K562 (cell line): ENCODE data around the gene OR10G3. TPM values are rescaled to one million over a fixed set of nuclear protein-coding genes. Genes with fewer than 3 reads are reported as not detected.
A peak's percentile ranks its signal among the peaks of the same experiment; 100 is the strongest.

Source experiments
- ATAC-seq: fragments of 200-7000 bp; cut with Tn5 transposase; 3 replicates; pipeline ENCODE4 v1.9.1; 2020; ENCODE audit warnings: moderate library complexity
- BruUV-seq: library from RNA; stranded (reverse); fragments of 400-500 nt; replicated peaks from 2 replicates; lab custom pipeline; 2021; lab: Mats Ljungman, UMichigan
- CTCF ChIA-PET: fragments of 300-600 bp; formaldehyde crosslinking; extraction: SDS; loops from one replicate; lab custom pipeline; 2021; ENCODE audit warnings: low intra/inter-chr PET ratio; lab: Yijun Ruan, JAX
- POLR2A ChIA-PET: fragments of 300-600, 350-650 bp; sonication (Branson Sonifier 250); formaldehyde crosslinking; extraction: SDS; loops from one replicate; lab custom pipeline; 2021; ENCODE audit warnings: antibody characterized with exemption, inconsistent platforms; lab: Yijun Ruan, JAX
- DNase-seq, 4 experiments: peaks; one replicate each; pipeline versions ENCODE4 v3.0.0 to v3.0.0-alpha.2; 2011 to 2018; ENCODE audit warnings: low spot score in 3 of 4, mixed read lengths in 3 of 4; ENCODE audit errors: extremely low read depth in 1 of 4
- FAIRE-seq: peaks from 2 replicates; lab custom pipeline; 2011; peaks lifted over from hg19 to GRCh38; lab: Jason Lieb, UNC
- H2AFZ ChIP-seq: 2 replicates; pipeline ENCODE4 v1.6.0; 2011; ENCODE audit warnings: low read depth, low read length, control low read depth, inconsistent platforms
- H3K27ac ChIP-seq: fragments of 200-600 bp; 3 replicates; pipeline ENCODE4 v1.8.0; 2011; ENCODE audit warnings: low read depth, mild to moderate bottlenecking, control low read depth, inconsistent platforms, low read length, moderate library complexity, mixed read lengths; ENCODE audit errors: extremely low read depth
- H3K27me3 ChIP-seq, 2 experiments: fragments of 300-600 bp in 1 of 2; 2 replicates in 1 of 2; 3 replicates in 1 of 2; pipeline versions ENCODE4 v1.6.0 to v1.8.0; 2011; ENCODE audit warnings: inconsistent platforms in 2 of 2, low read length in 2 of 2, mild to moderate bottlenecking in 1 of 2, mixed read lengths in 1 of 2, moderate library complexity in 1 of 2; ENCODE audit not compliant: control insufficient read depth in 2 of 2, insufficient read depth in 2 of 2
- H3K36me3 ChIP-seq: fragments of 300-600 bp; 3 replicates; pipeline ENCODE4 v1.8.0; 2011; ENCODE audit warnings: mild to moderate bottlenecking, low read length, inconsistent platforms; ENCODE audit not compliant: control insufficient read depth, insufficient read depth
- H3K4me1 ChIP-seq, 2 experiments: fragments of 200-600 bp in 1 of 2; replicated peaks in 1 of 2; 2 replicates in 1 of 2; 3 replicates in 1 of 2; pipeline versions ENCODE4 v1.5.1 to v1.8.0; 2011; ENCODE audit warnings: inconsistent platforms in 2 of 2, low read length in 2 of 2, mild to moderate bottlenecking in 1 of 2, mixed read lengths in 1 of 2, moderate library complexity in 1 of 2; ENCODE audit not compliant: control insufficient read depth in 2 of 2, insufficient read depth in 2 of 2
- H3K4me2 ChIP-seq: 2 replicates; pipeline ENCODE4 v1.6.1; 2011; ENCODE audit warnings: low read length, control low read depth, inconsistent platforms, mixed read lengths; ENCODE audit not compliant: insufficient read depth
- H3K4me3 ChIP-seq: fragments of 200-600 bp; sonication (generic), shearing (Covaris generic); 2 replicates; pipeline ENCODE4 v1.5.1; 2016; ENCODE audit warnings: control low read depth, inconsistent platforms
- H3K79me2 ChIP-seq: fragments of 200-600 bp; 3 replicates; pipeline ENCODE4 v1.8.0; 2011; ENCODE audit warnings: low read length, inconsistent platforms; ENCODE audit not compliant: control insufficient read depth, insufficient read depth
- H3K9ac ChIP-seq, 2 experiments: 2 replicates each; pipeline versions ENCODE4 v1.6.0 to v1.6.1; 2011; ENCODE audit warnings: low read depth in 2 of 2, low read length in 2 of 2, control low read depth in 1 of 2, inconsistent platforms in 1 of 2, mild to moderate bottlenecking in 1 of 2, mixed read lengths in 1 of 2; ENCODE audit not compliant: insufficient read depth in 1 of 2
- H3K9me1 ChIP-seq: one replicate; pipeline ENCODE4 v1.6.0; 2011; ENCODE audit warnings: inconsistent platforms, mild to moderate bottlenecking, low read length, moderate library complexity; ENCODE audit not compliant: control insufficient read depth, insufficient read depth
- H3K9me3 ChIP-seq: replicated peaks from 2 replicates; pipeline ENCODE4 v1.5.1; 2011; ENCODE audit warnings: low read depth, low read length, inconsistent platforms; ENCODE audit not compliant: control insufficient read depth, insufficient read depth
- H4K20me1 ChIP-seq: replicated peaks from 2 replicates; pipeline ENCODE4 v1.6.1; 2011; ENCODE audit warnings: low read length, inconsistent platforms, mixed read lengths; ENCODE audit not compliant: control insufficient read depth, insufficient read depth
- CBX5 ChIP-seq: IDR thresholded peaks from 2 replicates; pipeline ENCODE4 v1.6.1; 2014; ENCODE audit warnings: low read depth, borderline replicate concordance
- GTF2A2 ChIP-seq: IDR thresholded peaks from 2 replicates; pipeline ENCODE4 v1.6.1; 2016; ENCODE audit warnings: mild to moderate bottlenecking, missing genetic modification characterization, missing compliant biosample characterization
- MAZ ChIP-seq, 2 experiments: fragments of 450-650 bp in 1 of 2; sonication (generic) in 1 of 2; formaldehyde crosslinking; IDR thresholded peaks in 1 of 2; conservative IDR thresholded peaks in 1 of 2; 2 replicates each; pipeline versions ENCODE4 v1.4.0 to v1.5.0; 2020; ENCODE audit warnings: mild to moderate bottlenecking in 1 of 2, missing genetic modification reagents in 1 of 2
- PTBP1 ChIP-seq: fragments of 200-400 bp; formaldehyde crosslinking; IDR thresholded peaks from 2 replicates; pipeline ENCODE4 v1.6.1; 2017; ENCODE audit warnings: low read depth, low read length
- TEAD2 ChIP-seq: fragments of 450-650 bp; IDR thresholded peaks from 2 replicates; pipeline ENCODE4 v1.6.1; 2016; ENCODE audit warnings: missing genetic modification characterization, control low read depth, missing compliant biosample characterization
- ZNF121 ChIP-seq: sonication (generic); formaldehyde crosslinking; conservative IDR thresholded peaks from 2 replicates; pipeline ENCODE4 v1.8.0; 2022; ENCODE audit warnings: missing genetic modification reagents
- ZNF24 ChIP-seq: fragments of 450-650 bp; IDR thresholded peaks from 2 replicates; pipeline ENCODE4 v1.6.1; 2016
- ZNF717 ChIP-seq: fragments of 250-450 bp; sonication (Bioruptor Pico); IDR thresholded peaks from 2 replicates; pipeline ENCODE4 v1.5.0; 2021
- WGBS: fragments of 100-300 bp; shearing (Covaris generic); methylation state at CpG from one replicate; pipeline ENCODE4 v1.1.6; 2016; ENCODE audit warnings: low coverage, mixed read lengths; ENCODE audit not compliant: insufficient coverage; ENCODE audit errors: missing lambda C conversion rate; 5-methylcytosine and 5-hydroxymethylcytosine counted together
- in situ Hi-C: fragments of 300-500 bp; cut with MboI; formaldehyde crosslinking; loops from 4 replicates; pipeline ENCODE4 v1.15.0; 2018; ENCODE audit warnings: inconsistent platforms, mixed read lengths
- intact Hi-C: fragments of 100-400 bp; cut with micrococcal nuclease; formaldehyde crosslinking; loops from 2 replicates; pipeline ENCODE4 v1.14.2; 2022
- polyA plus RNA-seq, 8 experiments: library from polyadenylated mRNA; depleted of rRNA in 4 of 8; stranded (reverse) in 5 of 8; unstranded in 3 of 8; fragments of >200 nt; fragmentation: Nextera tagmentation in 2 of 8; fragmentation: Illumina TruSeq in 1 of 8; extraction: Ambion mirVana in 2 of 8; extraction: Trizol in 1 of 8; gene quantifications; 2 replicates each; pipeline versions ENCODE4 v1.2.1 to v1.2.3, GENCODE V29; 2011 to 2014; ENCODE audit warnings: inconsistent platforms in 1 of 8, missing spikeins in 1 of 8
- total RNA-seq, 7 experiments: library from RNA; depleted of rRNA in 6 of 7; stranded (reverse); fragments of >200 nt in 6 of 7; fragmentation: Illumina TruSeq in 2 of 7; extraction: Trizol in 2 of 7; gene quantifications; 2 replicates each; pipeline versions ENCODE4 v1.2.1 to v1.2.3, GENCODE V29; 2011 to 2021; ENCODE audit warnings: low replicate concordance in 1 of 7

OR10G3 gene
- total and polyA plus RNA-seq, 9 of the 15 experiments (the other 6 are each of a cell fraction or from before 2014, with no cell fraction given): not detected

DNA sequence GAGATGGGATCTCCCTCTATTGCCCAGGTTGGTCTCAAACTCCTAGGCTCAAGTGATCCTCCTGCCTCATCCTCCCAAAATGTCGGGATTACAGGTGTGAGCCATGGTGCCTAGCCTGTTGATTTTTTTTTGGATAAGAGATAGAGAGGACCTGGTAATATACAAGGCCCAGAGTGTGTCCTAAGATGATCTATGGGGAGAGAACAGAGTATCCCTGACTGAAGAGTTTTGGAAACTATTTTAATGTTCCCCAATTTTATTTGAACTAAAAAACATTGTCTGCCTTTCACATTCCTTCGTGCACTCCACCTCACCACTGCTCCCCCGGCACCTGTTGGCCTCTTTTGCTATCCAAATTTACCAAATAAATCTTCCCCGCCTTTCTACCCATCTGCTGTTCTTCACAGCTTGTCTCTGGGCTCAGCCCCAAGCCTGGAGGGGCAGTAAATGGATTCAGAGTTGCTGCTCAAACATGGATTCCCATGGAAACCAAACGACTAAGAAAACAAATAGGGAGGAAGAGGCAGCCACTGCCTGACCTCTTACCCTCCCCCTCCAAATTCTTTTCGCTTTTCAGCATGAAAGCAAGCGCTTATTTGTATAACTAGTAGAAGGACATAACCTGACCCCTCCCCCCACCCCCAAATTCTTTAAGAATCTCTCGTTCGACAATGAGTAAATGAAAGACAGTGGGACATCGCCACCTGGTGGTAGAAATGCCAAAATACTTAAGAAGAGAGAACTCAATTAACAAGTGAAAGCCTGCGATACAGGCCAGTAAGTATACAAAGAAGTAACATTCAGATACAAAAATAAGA, 22.6 kb downstream of the OR10G3 start (continued):
- TF ChIP-seq PTBP1 (no peak), MAZ (CRISPR knock-in tag; conservative IDR thresholded peaks at IDR 0.05 in 1 of 2, IDR thresholded peaks at IDR 0.05 in 1 of 2) (peak in 1 of 2 experiments; percentile 17; a peak in 1 of 4 replicates), TEAD2 (tag) (peak; percentile 70; the same call in 1 of the 2 replicates), ZNF717 (CRISPR knock-in tag) (no peak), CBX5 (no peak)

DNA sequence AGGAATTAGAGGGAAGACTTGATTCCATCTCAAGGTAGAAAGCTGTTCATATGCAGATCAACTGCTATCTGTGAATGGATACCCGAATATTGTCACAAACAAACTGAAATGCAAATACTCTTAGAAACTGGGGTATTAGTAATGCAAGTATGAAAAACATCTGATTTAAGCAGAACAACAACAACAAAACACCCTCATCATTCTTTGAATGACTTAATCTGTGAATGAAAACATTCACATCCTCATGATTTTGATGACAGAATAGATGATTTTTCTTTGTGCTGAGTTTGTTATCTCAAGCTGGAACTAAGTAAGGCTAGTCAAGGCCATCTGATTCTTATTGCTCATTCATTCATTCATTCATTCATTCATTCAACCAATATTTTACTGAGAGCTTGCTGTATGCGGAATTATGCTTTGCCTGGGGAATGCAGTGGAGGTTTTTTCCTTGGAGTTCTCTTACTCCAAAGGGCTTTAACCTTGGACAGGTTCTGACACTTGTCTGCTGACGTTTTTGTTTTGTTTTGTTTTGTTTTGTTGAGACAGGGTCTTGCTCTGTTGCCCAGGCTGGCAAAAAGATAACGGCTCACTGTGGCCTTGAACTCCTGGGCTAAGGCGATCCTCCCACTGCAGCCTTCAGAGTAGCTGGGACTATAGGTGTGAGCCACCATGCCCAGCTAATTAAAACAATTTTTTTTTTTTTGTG, 23.3 kb downstream of the OR10G3 start:
- Histone ChIP-seq H3K79me2 (no peaks in the 10 kb centered on the region), H3K9me3 (no peaks in the 10 kb centered on the region), H3K9me1 (no peaks in the 10 kb centered on the region), H3K27me3 (no peaks in the 10 kb centered on the region), H4K20me1 (no peaks in the 10 kb centered on the region), H3K4me2 (no peak overlapping the region), H3K36me3 (no peaks in the 10 kb centered on the region), H3K27ac (no peak overlapping the region), H3K4me3 (no peak overlapping the region), H2AFZ (peak overlapping the region; percentile 87), H3K4me1 (no peaks in the 10 kb centered on the region; a peak in 1 of 5 replicates), H3K9ac (no peak overlapping the region)
- intact Hi-C loops: loop anchor here (1.0 to 5.0 kb wide), 3 partner anchors 44 to 100 kb away; partner anchors contain the start of genes CHD8 and METTL3
- no peak for DNase-seq
- WGBS: 46% methylated on average over 4 of the region's 5 CpGs
- TF ChIP-seq GTF2A2 (no peak), ZNF24 (peak; percentile 93), ZNF121 (CRISPR knock-in tag) (peak; percentile 77)
- in situ Hi-C loops: loop anchor here (5.0 kb wide), 1 partner anchor 54 kb away; no protein-coding TSS in a partner anchor
- BruUV-seq: no TSS peak
- no peak for ATAC-seq
- ChIA-PET POLR2A (interaction anchor here (0.6 to 1.2 kb wide), 4 partner anchors 46 to 119 kb away, joined by 3 read pairs; partner anchors contain the start of gene METTL3), CTCF (interaction anchor here (2.5 kb wide), 1 partner anchor 58 kb away, joined by 24 read pairs; no protein-coding TSS in a partner anchor)
- FAIRE-seq: no peak
